Adrenal gland (tissue), 12 donors: Measurements from ENCODE around the gene DRAP1. TPM values are rescaled to one million over a fixed set of nuclear protein-coding genes. Genes with fewer than 3 reads are reported as not detected.
"Not testable (repeated sequence)": the region's sequence is repeated elsewhere in the genome, so short reads cannot be mapped to it uniquely, and the experiment has no call there.

ENCODE experiments used
- DNase-seq, 7 donors: peaks; one replicate each; pipeline ENCODE4 v3.0.0-alpha.2; 2019 to 2020
- H3K27ac ChIP-seq, 5 donors: fragments of 200-600 bp; sonication (generic) in 4 of 5; 1 replicate in 3 of 5; 2 replicates in 2 of 5; pipeline versions ENCODE4 v1.5.1 to v1.8.0; 2016 to 2020; ENCODE audit warnings: mild to moderate bottlenecking in 1 of 5
- H3K27me3 ChIP-seq: fragments of 200-600 bp; 2 replicates; pipeline ENCODE4 v1.8.0; 2021
- H3K36me3 ChIP-seq, 2 donors: fragments of 200-600 bp; replicated peaks in 1 of 2; 1 replicate in 1 of 2; 2 replicates in 1 of 2; pipeline versions ENCODE4 v1.5.1 to v1.8.0; 2018 to 2022
- H3K4me1 ChIP-seq, 2 donors: fragments of 200-600 bp; replicated peaks in 1 of 2; 1 replicate in 1 of 2; 2 replicates in 1 of 2; pipeline versions ENCODE4 v1.5.1 to v1.8.0; 2018 to 2021
- H3K4me3 ChIP-seq, 4 donors: fragments of 200-600 bp; sonication (generic) in 3 of 4; one replicate each; pipeline ENCODE4 v1.5.1; 2016 to 2018
- H3K9me3 ChIP-seq, 3 donors: fragments of 200-600 bp; sonication (generic) in 1 of 3; replicated peaks in 1 of 3; 1 replicate in 2 of 3; 2 replicates in 1 of 3; pipeline versions ENCODE4 v1.5.1 to v1.8.0; 2016 to 2021
- CTCF ChIP-seq, 6 experiments: fragments of 450-650 bp in 4 of 6; fragments of 200-600 bp in 2 of 6; sonication (generic) in 1 of 6; IDR thresholded peaks; 1 replicate in 5 of 6; 2 replicates in 1 of 6; pipeline versions ENCODE4 v1.5.1 to v1.8.0; 2016 to 2021; ENCODE audit warnings: antibody characterized with exemption in 6 of 6, mild to moderate bottlenecking in 2 of 6, moderate library complexity in 1 of 6
- POLR2A ChIP-seq, 2 donors: fragments of 450-650 bp; IDR thresholded peaks; one replicate each; pipeline ENCODE4 v1.6.1; 2017; ENCODE audit warnings: antibody characterized with exemption in 2 of 2, mild to moderate bottlenecking in 2 of 2, moderate library complexity in 1 of 2
- WGBS, 4 donors: extraction: QIAGEN DNeasy Blood & Tissue Kit in 2 of 4; methylation state at CpG; one replicate each; pipeline versions ENCODE4 v1.1.5 to v1.1.7; 2013 to 2017; 5-methylcytosine and 5-hydroxymethylcytosine counted together
- intact Hi-C, 2 donors: fragments of 100-400 bp; cut with DNase I; formaldehyde crosslinking; loops; one replicate each; pipeline versions ENCODE4 v1.14.1 to v1.15.0; 2022 to 2023
- polyA plus RNA-seq, 3 donors: library from polyadenylated mRNA; stranded (reverse); fragments of 200-250 nt in 2 of 3; fragments of 350-450 nt in 1 of 3; fragmentation: Illumina TruSeq in 1 of 3; extraction: RNeasy Lipid Tissue Mini Kit (QIAGEN cat#74804) in 1 of 3; gene quantifications; one replicate each; pipeline ENCODE4 v1.2.3, GENCODE V29; 2013 to 2014
- total RNA-seq, 9 donors: library from RNA; depleted of rRNA in 4 of 9; stranded (reverse); fragments of >200 nt in 4 of 9; fragments of 120-200 nt in 1 of 9; fragmentation: NEBNext Ultra II Directional in 1 of 9; extraction: Animal tissue kit (Norgen Biotek cat#: 25700) in 1 of 9; gene quantifications; one replicate each; pipeline versions ENCODE4 v1.1.0 to v1.2.4, GENCODE V29; 2013 to 2023
- donor health status: healthy with polysubstance abuse.
- donor health status: Bipolar disorder and iron deficiency.
- donor health status: DM: yes; HTN: yes; CAD: no.
- donor health status: DM: no; HTN: no; CAD: no.
- donor health status: DM: no; HTN: no; CAD: no.
- donor health status: DM: yes; HTN: yes; CAD: no.

The DRAP1 gene
- total and polyA plus RNA-seq, 12 donors = 63.7 to 269 (median 94.9) TPM

- peaks cover 47 to 48% of the 10 kb centered on the region in 2 donors for H3K4me1 ChIP-seq
- H3K4me3 ChIP-seq = peak within 1 kb of the TSS; percentile 27 to 66 (median 42)
- no peaks in the 10 kb centered on the region for H3K27me3 ChIP-seq
- H3K9me3 ChIP-seq = no peaks in the 10 kb centered on the region
- H3K27ac ChIP-seq = peak within 1 kb of the TSS; percentile 26 to 99 (median 96)
- intact Hi-C loops = loop anchor here in 1 of 2 donors (5.0 kb wide), 1 partner anchor 74 kb away; the partner anchor contains the start of gene SART1
- DNase-seq = peak; percentile 98 to 99 (median 98)
- peaks cover 0 to 29% of the 10 kb centered on the region in 2 donors for H3K36me3 ChIP-seq
- WGBS, 4 donors = 0 to 2% (median 0%) methylated on average over 21 to 57 of the region's 57 CpGs
- peak; percentile 70 to 94 (median 86) for TF ChIP-seq CTCF (IDR thresholded peaks at IDR 0.05)
- peak; percentile 68 to 90 for TF ChIP-seq POLR2A (IDR thresholded peaks at IDR 0.05)
These were observed 30.9 kb upstream of the DRAP1 start, which contains the start of gene FIBP for GRCh38 chr11:65888163-65888814. Gene FIBP, minus strand, starts transcription at chr11:65888471. Its CDS starts 53 bp downstream, at chr11:65888418.

DNA sequence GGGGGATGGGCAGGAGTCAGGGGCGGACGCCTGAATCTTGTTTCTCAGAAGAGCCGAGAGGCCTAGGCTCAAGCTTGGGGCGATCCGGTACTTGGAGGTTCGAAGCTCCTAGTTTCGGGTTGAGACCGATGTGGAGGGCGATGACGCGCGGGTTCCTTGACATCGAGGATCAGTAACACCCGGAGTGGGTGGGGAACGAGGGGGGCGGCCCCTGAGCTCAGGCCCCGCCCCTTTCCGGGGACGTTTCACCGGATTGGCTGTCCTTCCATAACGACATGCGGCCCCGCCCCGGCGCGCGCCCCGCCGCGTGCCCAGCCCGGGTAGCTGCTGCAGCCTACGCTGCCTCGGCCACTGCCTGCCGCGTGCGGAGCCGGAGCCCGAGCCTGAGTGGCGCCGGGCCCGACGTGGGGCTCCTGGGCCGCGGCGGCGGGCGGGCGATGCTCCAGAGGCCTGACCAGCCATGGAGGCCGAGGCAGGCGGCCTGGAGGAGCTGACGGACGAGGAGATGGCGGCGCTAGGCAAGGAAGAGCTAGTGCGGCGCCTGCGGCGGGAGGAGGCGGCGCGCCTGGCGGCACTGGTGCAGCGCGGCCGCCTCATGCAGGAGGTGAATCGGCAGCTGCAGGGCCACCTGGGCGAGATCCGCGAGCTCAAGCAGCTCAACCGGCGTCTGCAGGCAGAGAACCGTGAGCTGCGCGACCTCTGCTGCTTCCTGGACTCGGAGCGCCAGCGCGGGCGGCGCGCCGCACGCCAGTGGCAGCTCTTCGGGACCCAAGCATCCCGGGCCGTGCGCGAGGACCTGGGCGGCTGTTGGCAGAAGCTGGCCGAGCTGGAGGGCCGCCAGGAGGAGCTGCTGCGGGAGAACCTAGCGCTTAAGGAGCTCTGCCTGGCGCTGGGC is 28.7 kb upstream of the DRAP1 start, which contains the start of gene CCDC85B:
CCDC85B (plus strand) TSS at position 350 of the 895 bp plus-strand sequence; CDS start at position 461, 111 bp downstream.
- Histone ChIP-seq H3K4me1 (peaks cover 50 to 52% of the 10 kb centered on the region in 2 donors), H3K36me3 (peaks cover 0 to 13% of the 10 kb centered on the region in 2 donors), H3K9me3 (no peaks in the 10 kb centered on the region), H3K27ac (peak within 1 kb of the TSS; percentile 26 to 99 (median 96)), H3K27me3 (no peaks in the 10 kb centered on the region), H3K4me3 (peak within 1 kb of the TSS; percentile 36 to 62 (median 50))
- peak in 2 of 6 experiments; percentile 15 to 24 for TF ChIP-seq CTCF (IDR thresholded peaks at IDR 0.05)
- peak; percentile 97 to 99 for TF ChIP-seq POLR2A (IDR thresholded peaks at IDR 0.05)
- WGBS, 4 donors = 0 to 8% (median 0%) methylated on average over 2 to 94 of the region's 94 CpGs
- peak; percentile 98 to 100 (median 99) for DNase-seq
- intact Hi-C loops = no loop called here

- intact Hi-C loops = no loop called here
- peak in 5 of 7 donors; percentile 45 to 67 (median 51) for DNase-seq
- no peaks in the 10 kb centered on the region for H3K27me3 ChIP-seq
- peak in 2 of 6 experiments; percentile 18 to 28 for TF ChIP-seq CTCF (IDR thresholded peaks at IDR 0.05)
- TF ChIP-seq POLR2A (IDR thresholded peaks at IDR 0.05) = peak; percentile 17 to 74
- H3K36me3 ChIP-seq = peaks cover 0 to 6% of the 10 kb centered on the region in 2 donors
- peak overlapping the region; percentile 26 to 99 (median 96) for H3K27ac ChIP-seq
- 0 to 3% (median 2%) methylated on average over 5 to 57 of the region's 57 CpGs for WGBS, 4 donors
- H3K4me3 ChIP-seq = peak overlapping the region; percentile 10 to 62 (median 44)
- peaks cover 50 to 52% of the 10 kb centered on the region in 2 donors for H3K4me1 ChIP-seq
- no peaks in the 10 kb centered on the region for H3K9me3 ChIP-seq
These were observed 27.7 kb upstream of the DRAP1 start for GRCh38 chr11:65891219-65892136.

DNA sequence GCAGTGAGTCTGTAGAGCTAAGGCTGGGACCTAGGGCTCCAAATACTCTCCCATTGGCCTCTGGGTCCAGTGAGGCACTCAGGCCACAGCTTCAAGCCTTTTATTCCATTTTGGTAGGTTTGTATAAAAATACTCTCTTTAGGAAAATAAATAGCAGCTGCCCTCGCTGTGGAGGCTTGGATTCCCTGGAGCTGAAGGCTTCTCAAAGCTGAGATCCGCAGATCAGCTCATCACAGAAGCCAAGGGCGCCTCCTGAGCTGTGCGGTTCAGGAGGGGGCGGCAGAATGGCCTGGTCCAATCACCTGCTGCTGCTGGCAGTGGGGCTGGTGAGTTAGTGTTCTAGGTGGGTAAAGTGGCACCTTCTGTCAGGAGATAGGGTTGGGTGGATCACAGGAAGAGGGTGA is 27.1 kb upstream of the DRAP1 start:
- H3K4me3 ChIP-seq = peak overlapping the region in 2 of 4 donors; percentile 53 to 62
- H3K27me3 ChIP-seq, intact Hi-C loops, H3K9me3 ChIP-seq, H3K36me3 ChIP-seq: not testable (repeated sequence)
- H3K4me1 ChIP-seq = peaks cover 50 to 52% of the 10 kb centered on the region in 2 donors
- H3K27ac ChIP-seq = peak overlapping the region; percentile 26 to 99 (median 96)
- WGBS, 4 donors = 32 to 41% (median 37%) methylated on average over 4 to 5 of the region's 5 CpGs
- peak in 1 of 7 donors; percentile 51 for DNase-seq
